ENCODE data around the gene CCDC88B.

GRCh38 chr11:64400667-64401066, 60.7 kb downstream of the CCDC88B start:
- TF ChIP-seq CTCF (IDR thresholded peaks at IDR 0.05) (no peak), POLR2A (IDR thresholded peaks at IDR 0.05) (no peak), POLR2AphosphoS5 (IDR thresholded peaks at IDR 0.05) (no peak), EP300 (IDR thresholded peaks at IDR 0.05) (no peak)
